Ishikawa (cell line): ENCODE data around the gene IREB2.

Experiments
- EP300 ChIP-seq: IDR thresholded peaks from 2 replicates; pipeline ENCODE4 v1.6.1; 2012; ENCODE audit warnings: borderline replicate concordance
- RAD21 ChIP-seq: IDR thresholded peaks from 2 replicates; pipeline ENCODE4 v1.6.1; 2012; ENCODE audit warnings: low read depth
- REST ChIP-seq: IDR thresholded peaks from 2 replicates; pipeline ENCODE4 v1.6.1; 2012; ENCODE audit warnings: low read depth, mild to moderate bottlenecking
- TEAD4 ChIP-seq: IDR thresholded peaks from 2 replicates; pipeline ENCODE4 v1.6.1; 2012
- YY1 ChIP-seq: IDR thresholded peaks from 2 replicates; pipeline ENCODE4 v1.6.1; 2012; ENCODE audit warnings: low read depth
- ZBTB7A ChIP-seq: IDR thresholded peaks from 2 replicates; pipeline ENCODE4 v1.6.1; 2012; ENCODE audit warnings: low read depth
- TF ChIP-seq, protein P1 (sequence below): IDR thresholded peaks from 2 replicates; pipeline ENCODE4 v1.6.1; 2012

GRCh38 chr15:78408355-78408640, 29.7 kb upstream of the IREB2 start:
- TF ChIP-seq REST (no peak), EP300 (no peak), RAD21 (no peak), TEAD4 (no peak), ZBTB7A (no peak), YY1 (no peak)
- TF ChIP-seq, protein P1, sequence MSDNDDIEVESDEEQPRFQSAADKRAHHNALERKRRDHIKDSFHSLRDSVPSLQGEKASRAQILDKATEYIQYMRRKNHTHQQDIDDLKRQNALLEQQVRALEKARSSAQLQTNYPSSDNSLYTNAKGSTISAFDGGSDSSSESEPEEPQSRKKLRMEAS: no peak
